ENCODE results near the gene ACCSL.

The ACCSL gene

GRCh38 chr11:44101098-44101497 lies 53.3 kb downstream of the ACCSL start:
- no peak for DNase-seq

GRCh38 chr11:44104481-44105294 lies 56.9 kb downstream of the ACCSL start:
- peak; percentile 28 for DNase-seq

GRCh38 chr11:44108260-44108659 lies 60.5 kb downstream of the ACCSL start:
- DNase-seq = no peak

All from hematopoietic multipotent progenitor cell treated with erythropoietin and hydrocortisone succinate and interleukin-3 and kit ligand, for 6 days (in vitro differentiated cells).